HG02763 (cell line): ENCODE data around the gene SLC35F2.
"Not testable (repeated sequence)": the region's sequence is repeated elsewhere in the genome, so short reads cannot be mapped to it uniquely, and the experiment has no call there.

Source experiments
- ATAC-seq: cut with Tn5 transposase; IDR thresholded peaks from one replicate; pipeline ENCODE4 v1.9.1; 2021; ENCODE audit warnings: mild to moderate bottlenecking, moderate library complexity; ENCODE audit not compliant: unreplicated experiment

The SLC35F2 gene

DNA sequence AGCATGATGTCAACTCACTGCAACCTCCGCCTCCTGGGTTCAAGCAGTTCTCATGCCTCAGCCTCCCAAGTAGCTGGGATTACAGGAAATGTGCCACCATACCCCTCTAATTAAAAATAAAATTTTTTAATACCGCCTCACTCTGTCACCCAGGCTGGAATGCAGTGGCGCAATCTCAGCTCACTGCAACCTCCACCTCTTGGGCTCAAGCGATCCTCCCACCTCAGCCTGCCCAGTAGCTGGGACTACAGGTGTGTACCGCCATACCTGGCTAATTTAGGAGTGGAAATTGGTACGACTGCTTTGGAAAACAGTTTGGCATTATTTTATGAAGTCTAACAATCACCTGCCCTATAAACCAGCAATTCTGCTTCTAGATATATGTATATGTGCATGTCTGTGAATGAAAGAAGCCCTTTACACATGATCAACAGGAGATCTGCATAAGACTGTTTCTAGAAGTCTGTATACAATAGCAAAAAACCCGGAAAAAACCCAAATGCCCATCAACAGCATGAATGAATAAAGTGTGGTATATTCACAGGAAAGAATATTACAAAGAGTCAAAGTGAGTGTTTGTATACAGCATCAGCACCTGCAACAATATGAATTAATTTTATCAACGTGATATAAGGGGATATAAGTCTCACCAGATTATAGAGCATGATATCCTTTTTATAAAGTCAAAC lies 16.0 kb downstream of the SLC35F2 start:
- ATAC-seq = no peak

- ATAC-seq = no peak
Observed at GRCh38 chr11:107840129-107840484, 18.5 kb downstream of the SLC35F2 start.

DNA sequence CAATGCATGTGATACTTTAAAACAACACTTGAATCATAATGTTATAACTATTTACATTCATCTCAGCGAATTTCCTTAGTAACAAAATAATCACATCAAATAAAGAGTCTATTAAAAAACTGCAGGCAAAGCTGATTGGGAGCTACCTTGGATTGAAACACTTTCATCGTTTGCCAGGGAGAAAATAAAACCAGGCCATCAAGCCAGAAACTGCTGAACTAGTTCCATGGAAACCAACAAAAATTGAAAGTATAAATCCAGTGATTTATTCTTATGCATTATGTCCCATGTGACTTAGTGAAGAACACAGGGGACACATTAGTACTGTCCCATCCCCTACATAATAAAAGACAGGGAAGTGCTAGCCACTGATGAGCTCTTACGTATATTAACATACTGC lies 21.7 kb downstream of the SLC35F2 start:
- ATAC-seq = no peak

- no peak for ATAC-seq
Observed at GRCh38 chr11:107834995-107835394, 23.6 kb downstream of the SLC35F2 start.

DNA sequence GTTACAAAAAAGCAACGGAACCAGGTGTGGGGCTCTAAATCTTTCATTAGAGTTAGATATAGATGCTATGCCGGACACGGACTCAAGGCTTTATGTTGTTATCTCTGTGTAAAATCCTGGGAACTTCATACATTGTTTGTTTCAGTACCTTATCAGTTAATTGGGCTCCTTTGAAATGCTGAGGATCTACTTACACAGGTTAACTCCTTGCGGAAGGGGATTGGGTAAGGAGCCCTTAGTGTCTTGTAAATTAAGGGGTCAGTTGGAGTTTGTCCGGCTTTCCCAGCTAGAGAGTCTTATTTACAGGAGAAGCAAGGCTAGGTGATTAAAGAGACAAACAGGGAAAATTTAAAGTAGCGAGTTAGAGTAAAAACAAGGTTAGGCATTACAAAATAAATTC lies 24.7 kb downstream of the SLC35F2 start:
- not testable (repeated sequence) for ATAC-seq

DNA sequence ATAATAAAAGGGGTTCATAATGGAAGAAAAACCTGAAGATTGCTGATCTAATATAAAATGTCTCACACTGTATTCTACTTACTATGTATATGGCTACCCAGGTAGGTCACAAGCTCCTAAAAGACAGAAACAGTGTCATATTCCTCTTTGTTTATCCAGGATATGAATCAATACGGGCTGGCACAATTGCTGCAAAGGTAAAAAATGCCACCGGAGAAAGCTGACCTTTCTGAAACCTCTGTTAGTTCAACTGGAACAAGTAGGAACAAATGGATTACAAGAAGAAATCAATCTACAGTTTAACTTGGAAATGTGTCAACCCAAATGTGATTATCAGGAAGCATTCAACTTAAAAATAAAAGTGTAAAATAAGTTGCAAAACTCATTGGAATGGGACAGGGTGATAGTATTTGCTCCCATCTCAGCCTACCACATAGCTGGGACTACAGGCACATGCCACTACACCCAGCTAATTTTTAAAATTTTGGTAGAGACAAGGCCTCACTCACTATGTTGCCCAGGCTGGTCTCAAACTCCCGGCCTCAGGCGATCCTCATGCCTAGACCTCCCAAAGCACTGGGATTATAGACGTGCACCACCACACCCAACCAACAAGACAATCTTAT lies 27.6 kb downstream of the SLC35F2 start:
- no peak for ATAC-seq

DNA sequence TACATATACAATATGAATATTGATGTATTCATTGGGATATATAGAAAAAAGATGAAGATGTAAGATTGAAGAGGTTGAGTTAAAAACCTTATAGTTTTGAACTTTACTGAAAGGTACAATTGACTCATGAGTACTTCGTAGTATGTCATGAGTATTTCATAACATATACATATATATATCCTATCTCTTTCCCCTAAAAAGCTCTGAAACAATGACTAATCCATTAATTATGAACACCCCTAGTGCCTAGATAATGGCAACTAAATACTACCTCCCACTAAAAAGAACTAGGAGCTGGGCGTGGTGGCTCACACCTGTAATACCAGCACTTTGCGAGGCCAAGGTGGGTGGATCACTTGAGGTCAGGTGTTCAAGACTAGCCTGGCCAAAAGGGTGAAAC lies 31.5 kb downstream of the SLC35F2 start:
- ATAC-seq = no peak

GRCh38 chr11:107825875-107826274 lies 32.7 kb downstream of the SLC35F2 start:
- ATAC-seq = no peak

GRCh38 chr11:107824668-107825369 lies 33.8 kb downstream of the SLC35F2 start:
- no peak for ATAC-seq

DNA sequence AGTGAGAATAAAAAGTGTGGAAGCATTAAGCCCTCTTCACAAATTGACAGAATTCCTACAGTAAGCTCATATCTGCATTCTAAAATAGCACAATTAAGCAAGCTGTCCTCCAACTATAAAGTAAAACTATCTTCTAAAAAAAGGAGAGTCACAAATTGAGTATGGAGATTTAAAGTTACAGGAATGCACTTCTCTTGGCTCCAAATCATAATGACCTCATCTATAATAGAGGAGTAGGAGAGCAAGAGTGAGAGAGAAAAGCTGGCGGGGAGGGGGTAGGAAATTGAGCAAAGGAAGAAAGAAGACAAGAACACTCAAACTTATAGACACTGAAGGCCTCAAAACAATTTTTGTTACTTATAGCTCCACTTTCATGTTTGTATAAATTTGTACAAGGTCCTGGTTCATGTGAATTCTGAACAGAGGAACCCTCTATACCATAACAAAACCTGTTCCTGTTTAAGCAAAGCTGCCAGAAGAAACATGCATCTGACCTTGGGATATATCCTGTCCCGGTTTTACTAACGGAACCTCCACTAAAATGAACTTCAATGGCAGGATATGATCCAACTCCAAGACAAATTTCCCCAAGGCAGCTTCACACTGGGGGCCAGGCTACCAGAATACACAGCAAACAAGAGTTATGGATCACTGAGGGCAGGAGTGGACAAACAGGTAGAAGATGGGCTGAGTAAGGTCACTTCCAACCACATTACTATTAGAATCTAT lies 37.2 kb downstream of the SLC35F2 start:
- no peak for ATAC-seq

- no peak for ATAC-seq
Observed at GRCh38 chr11:107819361-107820014, 39.1 kb downstream of the SLC35F2 start.

DNA sequence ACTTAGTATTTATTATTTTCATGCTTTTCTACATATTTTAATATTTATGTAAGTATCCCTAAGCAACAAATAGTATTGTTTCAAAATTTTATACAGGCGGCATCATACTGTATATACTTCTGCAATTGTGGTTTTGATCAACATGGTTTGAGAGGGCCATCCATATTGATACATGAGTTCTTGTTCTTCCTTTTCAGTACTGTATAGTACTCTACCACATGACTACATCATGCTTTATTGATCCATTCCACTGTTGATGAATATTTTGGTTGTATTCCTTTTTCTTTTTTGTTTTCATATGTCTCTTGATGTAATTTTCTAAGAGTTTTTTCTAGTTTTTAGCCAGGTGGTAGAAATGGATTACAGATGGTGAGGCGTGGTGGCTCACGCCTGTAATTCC lies 40.1 kb downstream of the SLC35F2 start:
- ATAC-seq = no peak

DNA sequence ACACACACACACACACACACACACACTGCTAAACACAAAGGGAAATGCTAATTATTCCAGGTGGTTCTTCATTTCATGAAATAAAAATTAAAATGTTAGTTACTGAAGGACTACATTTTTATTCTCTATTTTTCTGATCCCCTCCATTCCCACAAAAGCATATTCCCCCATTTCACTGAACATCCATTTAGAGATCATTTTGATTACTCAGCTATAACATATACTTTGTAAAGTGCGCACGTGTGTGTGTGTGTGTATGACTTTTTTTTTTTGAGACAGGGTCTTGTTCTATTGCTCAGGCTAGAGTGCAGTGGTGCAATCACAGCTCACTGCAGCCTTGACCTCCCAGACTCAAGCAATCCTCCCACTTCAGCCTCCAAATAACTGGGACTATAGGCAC lies 42.6 kb downstream of the SLC35F2 start:
- ATAC-seq = no peak

GRCh38 chr11:107810875-107811274 lies 47.7 kb downstream of the SLC35F2 start:
- no peak for ATAC-seq

- ATAC-seq = no peak
Observed at GRCh38 chr11:107808521-107808920, 50.1 kb downstream of the SLC35F2 start.

GRCh38 chr11:107804971-107805370 lies 53.6 kb downstream of the SLC35F2 start:
- no peak for ATAC-seq

DNA sequence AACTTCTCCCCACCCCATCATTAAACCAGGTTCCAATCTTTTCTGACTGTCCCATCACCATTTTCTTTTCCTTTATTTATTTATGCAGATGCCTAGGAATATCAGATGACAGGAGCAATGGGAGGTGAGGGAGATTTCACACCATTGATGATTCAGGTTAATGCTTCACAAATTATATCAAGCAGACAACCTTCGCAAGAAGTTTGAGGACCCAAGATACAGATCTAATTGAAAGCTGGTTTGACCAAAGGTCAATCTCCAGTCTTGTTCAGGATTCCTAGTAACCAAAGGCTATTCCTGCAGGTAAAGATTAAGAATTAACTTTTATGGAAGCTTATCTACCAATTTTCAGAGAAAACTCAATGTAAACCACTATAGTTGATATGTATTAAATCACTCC lies 54.4 kb downstream of the SLC35F2 start:
- no peak for ATAC-seq

DNA sequence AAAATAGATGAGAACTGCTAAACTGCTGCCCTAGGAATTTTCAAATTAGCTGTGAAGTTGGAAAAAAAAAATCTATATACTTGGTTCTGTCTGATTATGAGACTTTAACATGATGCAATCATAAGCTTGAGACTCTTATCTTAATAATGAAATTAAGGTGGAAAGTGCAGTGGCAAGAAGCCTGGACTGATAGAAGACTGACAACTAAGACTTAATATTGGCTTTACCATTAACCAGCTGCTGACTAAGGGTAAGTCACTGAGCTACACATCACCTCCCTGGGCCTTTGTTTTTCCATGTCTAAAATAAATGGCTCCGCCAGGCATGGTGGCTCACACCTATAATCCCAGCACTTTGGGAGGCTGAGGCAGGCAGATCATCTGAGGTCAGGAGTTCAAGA lies 56.9 kb downstream of the SLC35F2 start:
- no peak for ATAC-seq

GRCh38 chr11:107799218-107799859 lies 59.2 kb downstream of the SLC35F2 start:
- no peak for ATAC-seq

DNA sequence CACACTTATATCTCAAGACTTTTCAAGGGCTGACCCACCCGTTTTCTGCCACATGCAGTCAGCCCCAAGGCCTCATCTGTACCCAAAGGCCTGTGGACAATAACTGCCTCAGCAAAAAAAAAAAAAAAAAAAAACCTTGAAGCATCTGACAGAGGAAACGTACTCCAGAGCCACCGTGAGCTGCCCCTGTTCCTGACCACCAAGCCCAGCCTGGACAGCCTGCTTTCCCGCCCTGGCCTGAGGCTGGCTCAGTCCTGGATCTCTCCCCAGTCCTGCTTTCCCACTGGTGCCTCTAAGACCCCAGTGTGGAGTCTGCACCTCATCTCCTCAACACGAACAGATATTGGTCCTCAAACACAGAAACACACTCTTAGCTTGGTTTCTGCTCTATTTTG lies 66.5 kb downstream of the SLC35F2 start:
- ATAC-seq = no peak
